WTC11 (cell line): ENCODE results near the gene PRR18. TPM values are rescaled to one million over a fixed set of nuclear protein-coding genes. Genes with fewer than 3 reads are reported as not detected.

Experiments used
- ATAC-seq: fragments of 200-7000 bp; cut with Tn5 transposase; 2 replicates; pipeline ENCODE4 v1.10.0; 2021; ENCODE audit warnings: mild to moderate bottlenecking, moderate library complexity
- CTCF ChIA-PET: fragments of 300-600 bp; sonication (Branson Sonifier 250); formaldehyde crosslinking; loops from one replicate; lab custom pipeline; 2021; ENCODE audit warnings: antibody characterized with exemption; lab: Charles Lee
- POLR2A ChIA-PET: fragments of 350-600 bp; sonication (Branson Sonifier 250); formaldehyde crosslinking; loops from one replicate; lab custom pipeline; 2021; ENCODE audit warnings: antibody characterized with exemption; lab: Charles Lee
- DNase-seq: peaks from one replicate; pipeline ENCODE4 v3.0.0; 2021; ENCODE audit warnings: low spot score
- H3K27ac Mint-ChIP-seq: 2 replicates; pipeline ENCODE4 v1.8.0; 2021; ENCODE audit warnings: mixed read lengths
- H3K27me3 Mint-ChIP-seq: 2 replicates; pipeline ENCODE4 v1.8.0; 2021; ENCODE audit warnings: low read depth, mild to moderate bottlenecking, moderate library complexity, mixed read lengths
- H3K36me3 Mint-ChIP-seq: 2 replicates; pipeline ENCODE4 v1.8.0; 2021; ENCODE audit warnings: mixed read lengths
- H3K4me1 Mint-ChIP-seq: 2 replicates; pipeline ENCODE4 v1.8.0; 2022; ENCODE audit warnings: mixed read lengths
- H3K4me3 Mint-ChIP-seq: 2 replicates; pipeline ENCODE4 v1.8.0; 2021; ENCODE audit warnings: mild to moderate bottlenecking, moderate library complexity, mixed read lengths
- H3K9me3 Mint-ChIP-seq: 2 replicates; pipeline ENCODE4 v1.8.0; 2021; ENCODE audit warnings: mixed read lengths
- CDX4 ChIP-seq: fragments of 250-450 bp; sonication (Bioruptor Pico); IDR thresholded peaks from 2 replicates; pipeline ENCODE4 v1.9.0; 2021; ENCODE audit warnings: moderate library complexity, mild to moderate bottlenecking, inconsistent platforms, borderline replicate concordance
- ELF4 ChIP-seq: sonication (generic); formaldehyde crosslinking; IDR thresholded peaks from 2 replicates; pipeline ENCODE4 v1.8.1; 2022; ENCODE audit warnings: low read depth, mild to moderate bottlenecking, moderate library complexity, missing genetic modification reagents
- FOXP4 ChIP-seq: sonication (generic); formaldehyde crosslinking; IDR thresholded peaks from 2 replicates; pipeline ENCODE4 v1.8.0; 2022; ENCODE audit warnings: mild to moderate bottlenecking, missing genetic modification reagents
- HMGA2 ChIP-seq: fragments of 250-450 bp; sonication (Bioruptor Pico); IDR thresholded peaks from 2 replicates; pipeline ENCODE4 v1.4.0; 2021; ENCODE audit warnings: mild to moderate bottlenecking, moderate library complexity
- MAX ChIP-seq: sonication (generic); formaldehyde crosslinking; IDR thresholded peaks from 2 replicates; pipeline ENCODE4 v1.8.0; 2022; ENCODE audit warnings: mild to moderate bottlenecking, missing genetic modification reagents
- MXD4 ChIP-seq: fragments of 250-450 bp; sonication (Bioruptor Pico); IDR thresholded peaks from 2 replicates; pipeline ENCODE4 v1.8.0; 2021; ENCODE audit warnings: mild to moderate bottlenecking, moderate library complexity, borderline replicate concordance
- NFE2L1 ChIP-seq: sonication (generic); formaldehyde crosslinking; IDR thresholded peaks from 2 replicates; pipeline ENCODE4 v1.8.1; 2023; ENCODE audit warnings: missing genetic modification reagents
- NFYB ChIP-seq: sonication (generic); formaldehyde crosslinking; conservative IDR thresholded peaks from 2 replicates; pipeline ENCODE4 v1.8.0; 2022; ENCODE audit warnings: low read depth, missing genetic modification reagents
- NR1H2 ChIP-seq: sonication (generic); formaldehyde crosslinking; IDR thresholded peaks from 2 replicates; pipeline ENCODE4 v1.9.0; 2021; ENCODE audit warnings: mild to moderate bottlenecking, moderate library complexity, missing genetic modification reagents
- NR3C1 ChIP-seq: sonication (generic); formaldehyde crosslinking; conservative IDR thresholded peaks from 2 replicates; pipeline ENCODE4 v1.8.1; 2023; ENCODE audit warnings: low read depth, mild to moderate bottlenecking, missing genetic modification reagents
- ZNF281 ChIP-seq: sonication (generic); formaldehyde crosslinking; IDR thresholded peaks from 2 replicates; pipeline ENCODE4 v1.8.0; 2023; ENCODE audit warnings: mild to moderate bottlenecking, missing genetic modification reagents
- ZSCAN18 ChIP-seq: fragments of 250-450 bp; sonication (Bioruptor Pico); IDR thresholded peaks from 2 replicates; pipeline ENCODE4 v2.1.2; 2022; ENCODE audit warnings: mild to moderate bottlenecking, moderate library complexity
- total RNA-seq: library from RNA; stranded (reverse); gene quantifications from 3 replicates; pipeline ENCODE4 v1.2.3, GENCODE V29; 2021
- TF ChIP-seq, protein P1 (sequence below): sonication (generic); formaldehyde crosslinking; IDR thresholded peaks from 2 replicates; pipeline ENCODE4 v1.8.0; 2023; ENCODE audit warnings: missing genetic modification reagents
- TF ChIP-seq, protein P2 (sequence below): sonication (generic); formaldehyde crosslinking; IDR thresholded peaks from 2 replicates; pipeline ENCODE4 v1.8.1; 2023; ENCODE audit warnings: mild to moderate bottlenecking, missing genetic modification reagents
- TF ChIP-seq, protein P3 (sequence below): sonication (generic); formaldehyde crosslinking; IDR thresholded peaks from 2 replicates; pipeline ENCODE4 v1.8.1; 2022; ENCODE audit warnings: mild to moderate bottlenecking, moderate library complexity, missing genetic modification reagents
- TF ChIP-seq, protein P4 (sequence below): fragments of 250-450 bp; sonication (Bioruptor Pico); IDR thresholded peaks from 2 replicates; pipeline ENCODE4 v1.9.0; 2021; ENCODE audit warnings: mild to moderate bottlenecking, borderline replicate concordance

PRR18 gene
- total RNA-seq, 1 experiment from 2014 or later, result 0.52 TPM

GRCh38 chr6:166306378-166307081 is 1.7 kb downstream of the PRR18 start:
- POLR2A ChIA-PET, result no interaction called here
- CTCF ChIA-PET, result interaction anchor here (1.4 to 2.3 kb wide), 3 partner anchors 30 to 94 kb away, joined by 4 to 17 read pairs (median 8); no protein-coding TSS in a partner anchor

GRCh38 chr6:166305562-166306117 is 2.6 kb downstream of the PRR18 start:
- POLR2A ChIA-PET, result no interaction called here
- H3K27me3 Mint-ChIP-seq, result peaks cover 60% of the 10 kb centered on the region
- DNase-seq (no peak), ATAC-seq (no peak)
- H3K4me3 Mint-ChIP-seq, result no peak overlapping the region
- peaks cover 8% of the 10 kb centered on the region for H3K4me1 Mint-ChIP-seq
- H3K9me3 Mint-ChIP-seq, result no peaks in the 10 kb centered on the region
- no peaks in the 10 kb centered on the region for H3K36me3 Mint-ChIP-seq
- no peak overlapping the region for H3K27ac Mint-ChIP-seq
- CTCF ChIA-PET, result interaction anchor here (1.4 kb wide), 1 partner anchor 95 kb away, joined by 4 read pairs; no protein-coding TSS in a partner anchor
- TF ChIP-seq ZNF281 (CRISPR knock-in tag) (no peak), FOXP4 (CRISPR knock-in tag) (no peak), NR1H2 (CRISPR knock-in tag) (no peak)
- TF ChIP-seq, protein P1, sequence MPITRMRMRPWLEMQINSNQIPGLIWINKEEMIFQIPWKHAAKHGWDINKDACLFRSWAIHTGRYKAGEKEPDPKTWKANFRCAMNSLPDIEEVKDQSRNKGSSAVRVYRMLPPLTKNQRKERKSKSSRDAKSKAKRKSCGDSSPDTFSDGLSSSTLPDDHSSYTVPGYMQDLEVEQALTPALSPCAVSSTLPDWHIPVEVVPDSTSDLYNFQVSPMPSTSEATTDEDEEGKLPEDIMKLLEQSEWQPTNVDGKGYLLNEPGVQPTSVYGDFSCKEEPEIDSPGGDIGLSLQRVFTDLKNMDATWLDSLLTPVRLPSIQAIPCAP (CRISPR knock-in tag), result no peak
- TF ChIP-seq, protein P2, sequence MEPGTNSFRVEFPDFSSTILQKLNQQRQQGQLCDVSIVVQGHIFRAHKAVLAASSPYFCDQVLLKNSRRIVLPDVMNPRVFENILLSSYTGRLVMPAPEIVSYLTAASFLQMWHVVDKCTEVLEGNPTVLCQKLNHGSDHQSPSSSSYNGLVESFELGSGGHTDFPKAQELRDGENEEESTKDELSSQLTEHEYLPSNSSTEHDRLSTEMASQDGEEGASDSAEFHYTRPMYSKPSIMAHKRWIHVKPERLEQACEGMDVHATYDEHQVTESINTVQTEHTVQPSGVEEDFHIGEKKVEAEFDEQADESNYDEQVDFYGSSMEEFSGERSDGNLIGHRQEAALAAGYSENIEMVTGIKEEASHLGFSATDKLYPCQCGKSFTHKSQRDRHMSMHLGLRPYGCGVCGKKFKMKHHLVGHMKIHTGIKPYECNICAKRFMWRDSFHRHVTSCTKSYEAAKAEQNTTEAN (CRISPR knock-in tag), result no peak

More at GRCh38 chr6:166306378-166307081, 1.7 kb downstream of the PRR18 start:
- DNase-seq (no peak), ATAC-seq (no peak)
- H3K9me3 Mint-ChIP-seq, result no peaks in the 10 kb centered on the region
- peaks cover 8% of the 10 kb centered on the region for H3K4me1 Mint-ChIP-seq
- no peaks in the 10 kb centered on the region for H3K36me3 Mint-ChIP-seq
- no peak overlapping the region for H3K27ac Mint-ChIP-seq
- H3K27me3 Mint-ChIP-seq, result peaks cover 63% of the 10 kb centered on the region
- H3K4me3 Mint-ChIP-seq, result peak overlapping the region; percentile 39
- TF ChIP-seq NFYB (no peak), ELF4 (CRISPR knock-in tag) (no peak), HMGA2 (CRISPR knock-in tag) (no peak), ZSCAN18 (no peak), NR3C1 (CRISPR knock-in tag) (no peak), MXD4 (no peak), MAX (CRISPR knock-in tag) (no peak), NFE2L1 (CRISPR knock-in tag) (no peak), CDX4 (no peak)
- TF ChIP-seq, protein P3, sequence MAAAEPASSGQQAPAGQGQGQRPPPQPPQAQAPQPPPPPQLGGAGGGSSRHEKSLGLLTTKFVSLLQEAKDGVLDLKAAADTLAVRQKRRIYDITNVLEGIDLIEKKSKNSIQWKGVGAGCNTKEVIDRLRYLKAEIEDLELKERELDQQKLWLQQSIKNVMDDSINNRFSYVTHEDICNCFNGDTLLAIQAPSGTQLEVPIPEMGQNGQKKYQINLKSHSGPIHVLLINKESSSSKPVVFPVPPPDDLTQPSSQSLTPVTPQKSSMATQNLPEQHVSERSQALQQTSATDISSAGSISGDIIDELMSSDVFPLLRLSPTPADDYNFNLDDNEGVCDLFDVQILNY, result no peak
- TF ChIP-seq, protein P4, sequence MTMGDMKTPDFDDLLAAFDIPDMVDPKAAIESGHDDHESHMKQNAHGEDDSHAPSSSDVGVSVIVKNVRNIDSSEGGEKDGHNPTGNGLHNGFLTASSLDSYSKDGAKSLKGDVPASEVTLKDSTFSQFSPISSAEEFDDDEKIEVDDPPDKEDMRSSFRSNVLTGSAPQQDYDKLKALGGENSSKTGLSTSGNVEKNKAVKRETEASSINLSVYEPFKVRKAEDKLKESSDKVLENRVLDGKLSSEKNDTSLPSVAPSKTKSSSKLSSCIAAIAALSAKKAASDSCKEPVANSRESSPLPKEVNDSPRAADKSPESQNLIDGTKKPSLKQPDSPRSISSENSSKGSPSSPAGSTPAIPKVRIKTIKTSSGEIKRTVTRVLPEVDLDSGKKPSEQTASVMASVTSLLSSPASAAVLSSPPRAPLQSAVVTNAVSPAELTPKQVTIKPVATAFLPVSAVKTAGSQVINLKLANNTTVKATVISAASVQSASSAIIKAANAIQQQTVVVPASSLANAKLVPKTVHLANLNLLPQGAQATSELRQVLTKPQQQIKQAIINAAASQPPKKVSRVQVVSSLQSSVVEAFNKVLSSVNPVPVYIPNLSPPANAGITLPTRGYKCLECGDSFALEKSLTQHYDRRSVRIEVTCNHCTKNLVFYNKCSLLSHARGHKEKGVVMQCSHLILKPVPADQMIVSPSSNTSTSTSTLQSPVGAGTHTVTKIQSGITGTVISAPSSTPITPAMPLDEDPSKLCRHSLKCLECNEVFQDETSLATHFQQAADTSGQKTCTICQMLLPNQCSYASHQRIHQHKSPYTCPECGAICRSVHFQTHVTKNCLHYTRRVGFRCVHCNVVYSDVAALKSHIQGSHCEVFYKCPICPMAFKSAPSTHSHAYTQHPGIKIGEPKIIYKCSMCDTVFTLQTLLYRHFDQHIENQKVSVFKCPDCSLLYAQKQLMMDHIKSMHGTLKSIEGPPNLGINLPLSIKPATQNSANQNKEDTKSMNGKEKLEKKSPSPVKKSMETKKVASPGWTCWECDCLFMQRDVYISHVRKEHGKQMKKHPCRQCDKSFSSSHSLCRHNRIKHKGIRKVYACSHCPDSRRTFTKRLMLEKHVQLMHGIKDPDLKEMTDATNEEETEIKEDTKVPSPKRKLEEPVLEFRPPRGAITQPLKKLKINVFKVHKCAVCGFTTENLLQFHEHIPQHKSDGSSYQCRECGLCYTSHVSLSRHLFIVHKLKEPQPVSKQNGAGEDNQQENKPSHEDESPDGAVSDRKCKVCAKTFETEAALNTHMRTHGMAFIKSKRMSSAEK, result no peak
